HG02943 (cell line): Measurements from ENCODE around the gene CDC25B.
"Not testable (repeated sequence)": the region's sequence is repeated elsewhere in the genome, so short reads cannot be mapped to it uniquely, and the experiment has no call there.

Source experiments
- ATAC-seq: cut with Tn5 transposase; IDR thresholded peaks from one replicate; pipeline ENCODE4 v1.9.1; 2021; ENCODE audit warnings: mild to moderate bottlenecking, low read depth, moderate library complexity; ENCODE audit not compliant: unreplicated experiment

The CDC25B gene

DNA sequence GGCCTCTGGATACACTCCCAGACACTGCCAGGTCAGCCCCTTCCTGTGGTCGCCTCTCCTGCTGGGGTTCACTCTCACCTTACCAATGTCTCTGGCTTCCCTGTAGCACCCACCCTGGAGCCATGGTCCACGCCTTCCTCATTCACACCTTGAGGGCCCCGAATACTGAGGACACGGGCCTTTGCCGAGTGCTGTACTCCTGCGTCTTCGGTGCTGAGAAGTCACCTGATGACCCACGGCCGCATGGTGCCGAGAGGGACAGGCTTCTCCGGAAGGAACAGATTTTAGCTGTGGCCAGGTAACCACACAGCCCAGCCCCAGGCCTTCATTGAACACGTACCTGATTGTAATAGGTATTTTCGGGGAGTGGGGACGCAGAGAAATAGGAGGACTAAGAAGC, 25.9 kb downstream of the CDC25B start:
- no peak for ATAC-seq

DNA sequence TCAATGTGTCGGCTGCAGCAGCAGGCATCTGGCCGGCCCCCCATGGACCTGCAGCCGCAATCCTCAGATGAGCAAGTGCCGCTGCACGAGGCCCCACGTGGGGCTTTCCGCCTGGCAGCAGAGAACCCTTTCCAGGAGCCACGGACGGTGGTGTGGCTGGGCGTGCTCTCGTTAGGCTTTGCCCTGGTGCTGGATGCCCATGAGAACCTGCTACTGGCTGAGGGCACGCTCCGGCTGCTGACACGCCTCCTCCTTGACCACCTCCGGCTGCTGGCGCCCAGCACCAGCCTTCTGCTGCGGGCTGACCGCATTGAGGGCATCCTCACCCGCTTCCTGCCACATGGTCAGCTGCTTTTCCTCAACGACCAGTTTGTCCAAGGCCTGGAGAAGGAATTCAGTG, 27.8 kb downstream of the CDC25B start:
- no peak for ATAC-seq

DNA sequence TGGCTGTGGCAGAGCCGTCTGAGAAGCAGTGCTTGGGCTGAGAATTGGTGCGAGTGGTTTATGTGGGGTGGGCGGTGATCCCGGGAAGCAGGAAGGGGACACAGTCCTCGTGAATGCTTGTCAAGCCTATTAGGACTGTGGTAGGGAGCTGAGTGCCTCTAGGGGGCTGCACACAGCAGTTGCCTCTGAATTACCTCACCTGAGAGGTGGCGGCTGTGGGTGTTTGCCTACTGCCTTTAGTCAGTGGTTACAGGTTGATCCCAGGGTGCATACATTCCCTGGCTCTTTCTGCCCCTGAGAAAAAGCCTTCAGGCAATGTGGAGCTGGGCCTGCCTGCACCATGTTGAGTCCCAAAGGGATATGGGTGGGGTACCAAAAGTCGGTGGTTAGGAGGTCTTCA, 29.4 kb downstream of the CDC25B start:
- ATAC-seq = no peak

GRCh38 chr20:3826420-3826819, 30.3 kb downstream of the CDC25B start:
- no peak for ATAC-seq

- ATAC-seq = no peak
Measured at GRCh38 chr20:3828798-3829197, 32.7 kb downstream of the CDC25B start.

DNA sequence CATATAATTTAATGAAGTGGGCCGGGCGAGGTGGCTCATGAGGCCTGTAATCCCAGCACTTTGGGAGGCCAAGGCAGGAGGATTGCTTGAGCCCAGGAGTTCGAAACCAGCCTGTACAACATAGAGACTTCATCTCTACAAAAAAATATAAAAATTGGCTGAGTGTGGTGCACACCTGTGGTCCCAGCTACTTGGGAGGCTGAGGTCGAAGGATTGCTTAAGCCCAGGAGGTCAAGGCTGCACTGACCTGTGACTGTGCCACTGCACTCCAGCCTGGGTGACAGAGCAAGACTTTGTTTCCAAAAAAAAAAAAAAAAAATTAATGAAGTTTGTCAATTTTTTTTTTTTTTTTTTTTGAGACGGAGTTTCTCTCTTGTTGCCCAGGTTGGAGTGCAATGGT, 33.8 kb downstream of the CDC25B start:
- ATAC-seq = not testable (repeated sequence)

- ATAC-seq = no peak
Measured at GRCh38 chr20:3836132-3836531, 40.0 kb downstream of the CDC25B start.

DNA sequence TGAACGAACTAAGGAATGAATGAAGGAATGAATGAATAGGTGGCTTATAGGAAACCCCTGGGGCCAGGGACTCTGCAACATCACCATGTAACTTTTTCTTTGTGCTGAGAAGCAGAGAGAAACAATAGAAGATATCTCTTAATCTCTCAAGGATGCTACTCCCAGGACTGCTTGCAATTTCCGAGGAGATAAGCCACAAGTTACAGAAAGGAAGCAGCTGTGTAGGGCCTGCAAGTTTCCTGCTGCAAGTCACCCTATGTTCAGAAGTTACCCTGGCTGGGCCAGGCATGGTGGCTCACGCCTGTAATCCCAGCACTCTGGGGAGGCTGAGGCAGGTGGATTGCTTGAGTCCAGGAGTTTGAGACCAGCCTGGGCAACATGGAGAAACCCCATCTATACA, 43.2 kb downstream of the CDC25B start:
- no peak for ATAC-seq

- ATAC-seq = not testable (repeated sequence)
Measured at GRCh38 chr20:3840201-3840600, 44.1 kb downstream of the CDC25B start.

DNA sequence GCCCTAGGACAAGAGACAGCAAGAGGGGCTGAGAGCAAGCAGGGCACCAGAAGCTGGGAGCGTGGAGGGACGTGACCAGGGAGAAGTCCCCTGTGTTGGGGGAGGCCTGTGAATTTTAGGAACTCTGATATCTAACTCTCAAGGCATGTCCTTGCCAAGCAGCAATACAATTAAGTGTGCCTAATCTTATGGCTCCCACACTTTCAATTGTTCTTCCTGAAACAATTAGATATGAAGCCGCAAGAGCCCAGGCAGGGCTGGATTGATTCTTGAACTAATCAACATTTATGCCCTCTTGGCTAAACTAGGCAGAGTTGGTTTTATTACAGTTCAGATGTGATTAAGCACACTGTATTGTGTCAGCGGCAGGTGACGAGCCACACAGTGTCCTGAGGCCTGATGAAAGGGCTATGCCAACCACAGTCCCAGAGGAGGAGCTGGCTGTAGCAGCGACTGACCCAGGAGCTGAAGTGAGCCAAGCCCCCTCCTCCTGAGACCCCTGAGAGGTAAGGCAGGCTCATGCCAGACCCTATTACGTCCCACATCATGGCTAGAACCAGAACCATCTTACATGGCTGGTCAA, 46.3 kb downstream of the CDC25B start:
- no peak for ATAC-seq

DNA sequence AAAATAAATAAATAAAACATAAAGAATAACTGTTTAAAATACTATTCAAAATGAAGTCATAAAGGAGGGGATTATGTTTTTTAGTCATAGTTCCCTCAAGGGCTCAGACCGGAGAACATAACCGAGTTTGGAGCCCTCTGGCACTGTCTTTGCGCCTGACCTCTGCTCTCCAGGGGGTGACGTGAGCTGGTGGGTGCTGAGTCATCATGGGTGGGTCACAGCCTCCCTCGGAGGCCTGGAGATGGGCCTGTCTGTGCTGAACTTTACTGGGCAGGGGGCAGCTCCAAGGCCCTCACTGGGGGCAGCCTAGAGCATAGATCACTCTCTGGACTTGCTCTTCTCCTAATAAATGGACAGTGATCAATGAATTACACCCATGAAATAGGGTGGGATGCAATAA, 47.4 kb downstream of the CDC25B start:
- ATAC-seq = no peak

DNA sequence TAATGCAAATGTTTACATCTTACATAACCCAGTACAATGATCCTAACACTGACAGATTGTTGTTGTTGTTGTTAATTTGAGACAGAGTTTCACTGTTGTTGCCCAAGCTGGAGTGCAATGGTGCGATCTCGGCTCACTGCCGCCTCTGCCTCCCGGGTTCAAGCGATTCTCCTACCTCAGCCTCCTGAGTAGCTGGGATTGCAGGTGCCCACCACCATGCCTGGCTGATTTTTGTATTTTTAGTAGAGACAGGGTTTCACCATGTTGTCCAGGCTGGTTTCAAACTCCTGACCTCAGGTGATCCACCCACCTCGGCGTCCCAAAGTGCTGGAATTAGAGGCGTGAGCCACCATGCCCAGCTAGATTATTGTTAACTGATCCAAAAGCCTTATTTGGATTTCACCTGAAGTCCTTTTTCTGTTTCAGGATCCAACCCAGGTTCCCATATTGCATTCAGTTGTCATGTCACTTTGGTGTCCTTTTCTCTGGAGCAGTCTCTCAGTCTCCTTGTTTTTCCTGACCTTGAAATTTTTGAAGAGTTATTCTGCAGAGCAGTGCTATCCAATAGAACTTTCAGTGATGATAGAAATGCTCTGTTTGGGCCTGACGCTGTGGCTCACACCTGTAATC, 48.0 kb downstream of the CDC25B start:
- ATAC-seq = not testable (repeated sequence)

DNA sequence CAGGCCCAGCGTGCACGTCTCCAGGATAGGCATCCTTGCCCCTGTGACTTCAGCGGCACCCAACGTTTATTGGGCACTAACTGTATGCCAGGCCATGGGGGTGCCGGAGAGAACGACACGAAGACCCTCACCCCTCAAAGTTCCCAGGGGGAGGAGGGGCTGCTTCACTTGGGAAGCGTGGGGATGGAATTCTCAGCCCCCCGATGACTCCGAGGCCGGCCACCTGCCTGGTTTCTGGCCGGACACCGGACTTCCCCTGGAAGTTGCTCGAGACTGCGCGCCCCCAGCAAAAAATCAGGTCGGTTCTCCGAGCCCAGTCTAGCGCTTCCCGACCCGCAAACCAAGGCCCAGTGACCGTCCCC, 50.2 kb downstream of the CDC25B start:
- ATAC-seq = no peak

GRCh38 chr20:3846740-3847428, 50.8 kb downstream of the CDC25B start, which contains the start of gene MAVS:
TSS of gene MAVS (plus strand) at chr20:3846834. CDS start at chr20:3854625, 7,791 bp downstream.
- ATAC-seq = peak; percentile 86

GRCh38 chr20:3847429-3847940, 51.4 kb downstream of the CDC25B start:
- no peak for ATAC-seq

DNA sequence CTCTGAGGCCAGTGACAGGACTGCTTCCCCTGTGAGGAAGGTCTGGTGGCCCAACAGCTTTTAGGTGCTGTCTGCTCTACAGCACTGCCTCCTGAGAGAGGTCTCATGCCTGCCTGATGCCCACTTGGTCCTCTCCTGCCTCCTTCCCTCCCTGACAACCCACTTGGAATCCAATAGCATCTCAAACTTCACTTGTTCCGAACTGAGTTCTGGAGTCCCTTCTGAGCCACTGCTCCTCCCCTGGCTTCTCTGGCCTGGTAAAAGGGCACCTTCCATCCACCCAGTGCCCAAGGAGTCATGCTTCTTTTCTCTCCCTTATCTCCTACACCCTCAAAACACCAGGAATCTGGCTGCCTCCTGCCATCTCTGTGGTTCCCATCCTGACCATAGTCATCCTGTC, 52.5 kb downstream of the CDC25B start:
- ATAC-seq = no peak

DNA sequence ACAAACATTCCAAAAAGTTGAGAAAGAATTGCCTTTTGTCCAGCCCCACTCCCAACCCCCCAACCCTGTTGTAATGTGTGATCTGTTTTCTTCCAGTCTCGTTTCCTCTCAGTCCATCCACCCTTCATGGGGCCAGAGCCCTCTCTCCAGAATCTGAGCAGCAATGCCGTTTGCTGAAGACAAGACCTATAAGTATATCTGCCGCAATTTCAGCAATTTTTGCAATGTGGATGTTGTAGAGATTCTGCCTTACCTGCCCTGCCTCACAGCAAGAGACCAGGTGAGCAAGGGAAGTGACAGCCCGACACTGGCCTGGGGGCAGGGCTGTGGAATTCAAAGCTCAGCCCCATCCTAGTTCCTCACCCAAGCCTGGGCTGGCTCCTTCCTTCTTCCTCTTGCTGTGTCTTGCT, 58.4 kb downstream of the CDC25B start:
- ATAC-seq = no peak
